ENCODE results near the gene ZNF845. TPM values are rescaled to one million over a fixed set of nuclear protein-coding genes. Genes with fewer than 3 reads are reported as not detected.
"Not testable (repeated sequence)": the region's sequence is repeated elsewhere in the genome, so short reads cannot be mapped to it uniquely, and the experiment has no call there.

Gene ZNF845
- total RNA-seq, 1 donor from 2014 or later = 7.8 TPM

- Histone ChIP-seq H3K36me3 (ENCODE audit: control insufficient read depth, insufficient read depth, low read length) (no peaks in the 10 kb centered on the region), H3K4me3 (ENCODE audit: low read depth, low read length) (no peak overlapping the region), H3K27me3 (ENCODE audit: control insufficient read depth, insufficient read depth, low read length) (no peaks in the 10 kb centered on the region)
- TF ChIP-seq CTCF (IDR thresholded peaks at IDR 0.05; ENCODE audit: insufficient read depth, low read length, poor library complexity, severe bottlenecking) = peak; percentile 7
- DNase-seq (ENCODE audit: low read depth) = no peak
Measured at GRCh38 chr19:53308339-53308811, 25.2 kb upstream of the ZNF845 start.

GRCh38 chr19:53311044-53311443, 22.5 kb upstream of the ZNF845 start:
- Histone ChIP-seq H3K27me3 (ENCODE audit: control insufficient read depth, insufficient read depth, low read length) (no peaks in the 10 kb centered on the region), H3K4me3 (ENCODE audit: low read depth, low read length) (no peak overlapping the region), H3K36me3 (ENCODE audit: control insufficient read depth, insufficient read depth, low read length) (no peaks in the 10 kb centered on the region)
- TF ChIP-seq CTCF (IDR thresholded peaks at IDR 0.05; ENCODE audit: insufficient read depth, low read length, poor library complexity, severe bottlenecking) = no peak
- no peak for DNase-seq (ENCODE audit: low read depth)

- no peak for TF ChIP-seq CTCF (IDR thresholded peaks at IDR 0.05; ENCODE audit: insufficient read depth, low read length, poor library complexity, severe bottlenecking)
- H3K4me3 ChIP-seq (ENCODE audit: low read depth, low read length) = no peak overlapping the region
- DNase-seq (ENCODE audit: low read depth) = no peak
- H3K27me3 ChIP-seq (ENCODE audit: control insufficient read depth, insufficient read depth, low read length) = no peaks in the 10 kb centered on the region
- no peaks in the 10 kb centered on the region for H3K36me3 ChIP-seq (ENCODE audit: control insufficient read depth, insufficient read depth, low read length)
Measured at GRCh38 chr19:53311897-53312296, 21.7 kb upstream of the ZNF845 start.

GRCh38 chr19:53328967-53329366, 4.6 kb upstream of the ZNF845 start:
- Histone ChIP-seq H3K27me3 (ENCODE audit: control insufficient read depth, insufficient read depth, low read length) (no peaks in the 10 kb centered on the region), H3K4me3 (ENCODE audit: low read depth, low read length) (no peak overlapping the region), H3K36me3 (ENCODE audit: control insufficient read depth, insufficient read depth, low read length) (no peaks in the 10 kb centered on the region)
- no peak for DNase-seq (ENCODE audit: low read depth)
- no peak for TF ChIP-seq CTCF (IDR thresholded peaks at IDR 0.05; ENCODE audit: insufficient read depth, low read length, poor library complexity, severe bottlenecking)

- DNase-seq (ENCODE audit: low read depth) = no peak
- no peak overlapping the region for H3K4me3 ChIP-seq (ENCODE audit: low read depth, low read length)
- TF ChIP-seq CTCF (IDR thresholded peaks at IDR 0.05; ENCODE audit: insufficient read depth, low read length, poor library complexity, severe bottlenecking) = no peak
- no peaks in the 10 kb centered on the region for H3K36me3 ChIP-seq (ENCODE audit: control insufficient read depth, insufficient read depth, low read length)
- no peaks in the 10 kb centered on the region for H3K27me3 ChIP-seq (ENCODE audit: control insufficient read depth, insufficient read depth, low read length)
Measured at GRCh38 chr19:53332484-53332883, 1.1 kb upstream of the ZNF845 start.

GRCh38 chr19:53333066-53333462, 485 bp upstream of the ZNF845 start:
- Histone ChIP-seq H3K36me3 (ENCODE audit: control insufficient read depth, insufficient read depth, low read length) (peaks cover 1% of the 10 kb centered on the region), H3K4me3 (ENCODE audit: low read depth, low read length) (peak overlapping the region; percentile 95), H3K27me3 (ENCODE audit: control insufficient read depth, insufficient read depth, low read length) (no peaks in the 10 kb centered on the region)
- no peak for TF ChIP-seq CTCF (IDR thresholded peaks at IDR 0.05; ENCODE audit: insufficient read depth, low read length, poor library complexity, severe bottlenecking)
- no peak for DNase-seq (ENCODE audit: low read depth)

GRCh38 chr19:53344403-53344802, 10.9 kb downstream of the ZNF845 start:
- not testable (repeated sequence) for H3K36me3 ChIP-seq (ENCODE audit: control insufficient read depth, insufficient read depth, low read length); DNase-seq (ENCODE audit: low read depth); H3K27me3 ChIP-seq (ENCODE audit: control insufficient read depth, insufficient read depth, low read length); H3K4me3 ChIP-seq (ENCODE audit: low read depth, low read length)

Measured in kidney epithelial cell (primary cell).